ENCODE data around the gene TIMM44. TPM values are rescaled to one million over a fixed set of nuclear protein-coding genes. Genes with fewer than 3 reads are reported as not detected.
"Not testable (repeated sequence)": the region's sequence is repeated elsewhere in the genome, so short reads cannot be mapped to it uniquely, and the experiment has no call there.

Gene TIMM44
- total and polyA plus RNA-seq, 11 donors = 55.9 to 140 (median 72.9) TPM

GRCh38 chr19:7961920-7962626 is 18.6 kb upstream of the TIMM44 start:
- WGBS, 4 donors = 89 to 92% (median 91%) methylated on average over 13 of the region's 13 CpGs
- H3K4me1 ChIP-seq = no peaks in the 10 kb centered on the region
- H3K4me3 ChIP-seq = no peak overlapping the region
- no peaks in the 10 kb centered on the region for H3K9me3 ChIP-seq
- no peak for DNase-seq
- peaks cover 0 to 83% (median 72%) of the 10 kb centered on the region in 9 donors for H3K36me3 ChIP-seq
- ATAC-seq = no peak
- H3K27me3 ChIP-seq = no peaks in the 10 kb centered on the region
- TF ChIP-seq POLR2A (IDR thresholded peaks at IDR 0.05) = no peak
- TF ChIP-seq, protein P1, sequence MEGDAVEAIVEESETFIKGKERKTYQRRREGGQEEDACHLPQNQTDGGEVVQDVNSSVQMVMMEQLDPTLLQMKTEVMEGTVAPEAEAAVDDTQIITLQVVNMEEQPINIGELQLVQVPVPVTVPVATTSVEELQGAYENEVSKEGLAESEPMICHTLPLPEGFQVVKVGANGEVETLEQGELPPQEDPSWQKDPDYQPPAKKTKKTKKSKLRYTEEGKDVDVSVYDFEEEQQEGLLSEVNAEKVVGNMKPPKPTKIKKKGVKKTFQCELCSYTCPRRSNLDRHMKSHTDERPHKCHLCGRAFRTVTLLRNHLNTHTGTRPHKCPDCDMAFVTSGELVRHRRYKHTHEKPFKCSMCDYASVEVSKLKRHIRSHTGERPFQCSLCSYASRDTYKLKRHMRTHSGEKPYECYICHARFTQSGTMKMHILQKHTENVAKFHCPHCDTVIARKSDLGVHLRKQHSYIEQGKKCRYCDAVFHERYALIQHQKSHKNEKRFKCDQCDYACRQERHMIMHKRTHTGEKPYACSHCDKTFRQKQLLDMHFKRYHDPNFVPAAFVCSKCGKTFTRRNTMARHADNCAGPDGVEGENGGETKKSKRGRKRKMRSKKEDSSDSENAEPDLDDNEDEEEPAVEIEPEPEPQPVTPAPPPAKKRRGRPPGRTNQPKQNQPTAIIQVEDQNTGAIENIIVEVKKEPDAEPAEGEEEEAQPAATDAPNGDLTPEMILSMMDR (IDR thresholded peaks at IDR 0.05) = no peak
- no peak overlapping the region for H3K27ac ChIP-seq
- intact Hi-C loops (cut with DNase I) = loop anchor here in 1 of 10 donors (10.0 kb wide), 1 partner anchor 183 kb away; the partner anchor contains the start of gene FBN3

- H3K4me3 ChIP-seq, H3K9me3 ChIP-seq, ATAC-seq, H3K4me1 ChIP-seq, H3K27ac ChIP-seq, H3K27me3 ChIP-seq, DNase-seq: not testable (repeated sequence)
- 90 to 94% (median 92%) methylated on average over 4 of the region's 4 CpGs for WGBS, 4 donors
- peaks cover 0 to 73% (median 66%) of the 10 kb centered on the region in 9 donors for H3K36me3 ChIP-seq
- intact Hi-C loops (cut with DNase I) = loop anchor here in 1 of 10 donors (10.0 kb wide), 1 partner anchor 184 kb away; the partner anchor contains the start of gene FBN3
These were observed 17.6 kb upstream of the TIMM44 start for GRCh38 chr19:7961082-7961481.

DNA sequence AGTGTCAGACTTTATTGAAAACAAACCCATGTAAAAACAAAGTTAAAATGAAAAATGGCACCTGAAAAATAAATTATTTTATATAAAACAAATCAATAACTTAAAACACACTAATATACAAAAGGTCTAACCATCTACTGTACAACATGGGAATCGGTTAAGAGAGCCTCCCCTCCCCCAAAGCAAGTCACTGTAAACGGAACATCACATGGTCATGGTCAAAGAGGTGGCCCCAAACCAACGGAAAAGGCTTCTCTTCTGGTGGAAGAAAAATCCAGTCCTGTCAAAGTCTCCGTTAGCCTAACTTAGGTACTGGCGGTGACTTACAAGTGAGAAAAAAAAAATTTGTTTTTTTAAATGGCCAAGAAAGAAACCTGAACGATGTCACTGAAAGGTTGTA is 15.7 kb upstream of the TIMM44 start:
- ATAC-seq (no peak), DNase-seq (no peak)
- TF ChIP-seq POLR2A (IDR thresholded peaks at IDR 0.05) = no peak
- TF ChIP-seq, protein P1 (IDR thresholded peaks at IDR 0.05) = no peak
- no peak overlapping the region for H3K4me3 ChIP-seq
- H3K36me3 ChIP-seq = peaks cover 0 to 54% (median 47%) of the 10 kb centered on the region in 9 donors
- no peaks in the 10 kb centered on the region for H3K27me3 ChIP-seq
- H3K9me3 ChIP-seq = no peaks in the 10 kb centered on the region
- 67 to 78% (median 72%) methylated on average over 6 of the region's 6 CpGs for WGBS, 4 donors
- intact Hi-C loops (cut with DNase I) = loop anchor here in 1 of 10 donors (5.0 kb wide), 1 partner anchor 298 kb away; no protein-coding TSS in a partner anchor
- H3K27ac ChIP-seq = no peak overlapping the region
- no peaks in the 10 kb centered on the region for H3K4me1 ChIP-seq

DNA sequence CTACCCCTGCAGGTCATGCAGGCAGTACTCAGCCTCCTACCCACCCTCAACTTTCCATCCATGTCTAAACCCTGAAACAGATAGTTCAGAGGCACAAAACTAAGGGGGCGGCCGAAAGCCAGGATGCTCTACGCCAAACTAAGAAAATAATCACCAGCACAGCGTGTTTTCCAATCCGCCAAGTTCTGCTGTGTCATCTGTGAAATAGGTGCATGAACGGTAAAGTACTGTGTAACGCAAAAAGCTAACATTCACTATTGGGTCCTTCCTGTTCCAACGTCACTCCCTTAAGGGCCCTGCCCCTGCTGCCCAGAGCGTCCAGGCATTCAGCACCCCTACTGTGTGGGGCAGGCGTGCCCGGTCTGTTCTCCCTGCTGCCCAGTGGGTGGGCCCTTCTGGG is 12.2 kb upstream of the TIMM44 start:
- Histone ChIP-seq H3K9me3 (no peaks in the 10 kb centered on the region), H3K36me3 (peaks cover 0 to 19% (median 12%) of the 10 kb centered on the region in 9 donors), H3K4me3 (no peak overlapping the region), H3K27me3 (no peaks in the 10 kb centered on the region), H3K27ac (no peak overlapping the region), H3K4me1 (peaks cover 0 to 12% (median 5%) of the 10 kb centered on the region in 12 donors)
- TF ChIP-seq POLR2A (IDR thresholded peaks at IDR 0.05) = no peak
- TF ChIP-seq, protein P1 (IDR thresholded peaks at IDR 0.05) = no peak
- ATAC-seq (no peak), DNase-seq (peak in 1 of 5 donors; percentile 46)
- intact Hi-C loops (cut with DNase I) = loop anchor here in 1 of 10 donors (5.0 kb wide), 1 partner anchor 302 kb away; no protein-coding TSS in a partner anchor
- 90 to 93% (median 91%) methylated on average over 11 of the region's 11 CpGs for WGBS, 4 donors
